Endothelial cell of umbilical vein (primary cell): Measurements from ENCODE around the gene SAMD4B. TPM values are rescaled to one million over a fixed set of nuclear protein-coding genes. Genes with fewer than 3 reads are reported as not detected.

Source experiments
- BruUV-seq: library from RNA; stranded (reverse); fragments of 400-500 nt; replicated peaks from 2 replicates; lab custom pipeline; 2021; lab: Mats Ljungman, UMichigan
- CTCF ChIA-PET: fragments of 300-600, 350-600 bp; sonication (Branson Sonifier 250); formaldehyde crosslinking; loops from one replicate; lab custom pipeline; 2021; ENCODE audit warnings: antibody characterized with exemption, inconsistent platforms; lab: Charles Lee
- POLR2A ChIA-PET: fragments of 300-600, 350-600 bp; sonication (Branson Sonifier 250); formaldehyde crosslinking; loops from one replicate; lab custom pipeline; 2021; ENCODE audit warnings: antibody characterized with exemption, inconsistent platforms; lab: Charles Lee
- DNase-seq: peaks from one replicate; pipeline ENCODE4 v3.0.0-alpha.2; 2011; ENCODE audit warnings: low read depth, low spot score
- FAIRE-seq: peaks from 2 replicates; lab custom pipeline; 2011; peaks lifted over from hg19 to GRCh38; lab: Jason Lieb, UNC
- H2AFZ ChIP-seq: 2 replicates; pipeline ENCODE4 v1.6.0; 2012; ENCODE audit warnings: low read depth, low read length, control low read depth, inconsistent platforms
- H3K27ac ChIP-seq: 2 replicates; pipeline ENCODE4 v1.5.1; 2011; ENCODE audit warnings: low read depth, mild to moderate bottlenecking, control low read depth, low read length, moderate library complexity; ENCODE audit not compliant: insufficient read depth
- H3K27me3 ChIP-seq, 2 experiments: 2 replicates each; pipeline versions ENCODE4 v1.6.0 to v1.6.1; 2011; ENCODE audit warnings: low read length in 2 of 2, mixed read lengths in 1 of 2; ENCODE audit not compliant: control insufficient read depth in 2 of 2, insufficient read depth in 2 of 2
- H3K36me3 ChIP-seq, 2 experiments: 2 replicates in 1 of 2; 3 replicates in 1 of 2; pipeline ENCODE4 v1.5.1; 2011; ENCODE audit warnings: low read length in 2 of 2, mild to moderate bottlenecking in 1 of 2, moderate library complexity in 1 of 2; ENCODE audit not compliant: control insufficient read depth in 2 of 2, insufficient read depth in 2 of 2; ENCODE audit errors: extremely low read depth in 1 of 2
- H3K4me1 ChIP-seq: 3 replicates; pipeline ENCODE4 v1.5.1; 2011; ENCODE audit warnings: mild to moderate bottlenecking, low read length; ENCODE audit not compliant: control insufficient read depth, insufficient read depth; ENCODE audit errors: extremely low read depth
- H3K4me2 ChIP-seq: 2 replicates; pipeline ENCODE4 v1.6.1; 2011; ENCODE audit warnings: low read length, control low read depth, mixed read lengths; ENCODE audit not compliant: insufficient read depth
- H3K4me3 ChIP-seq, 3 experiments: fragments of 200-600 bp in 1 of 3; sonication (generic), shearing (Covaris generic) in 1 of 3; replicated peaks in 1 of 3; 2 replicates each; pipeline ENCODE4 v1.5.1; 2011 to 2016; ENCODE audit warnings: control low read depth in 3 of 3, low read length in 3 of 3, mild to moderate bottlenecking in 2 of 3, inconsistent platforms in 1 of 3, low read depth in 1 of 3, moderate library complexity in 1 of 3; ENCODE audit not compliant: insufficient read depth in 1 of 3
- H3K79me2 ChIP-seq: 2 replicates; pipeline ENCODE4 v1.6.0; 2012; ENCODE audit warnings: low read length, inconsistent platforms; ENCODE audit not compliant: control insufficient read depth, insufficient read depth
- H3K9ac ChIP-seq: replicated peaks from 2 replicates; pipeline ENCODE3; 2011; ENCODE audit warnings: low read length, control low read depth; ENCODE audit not compliant: insufficient read depth; ENCODE audit errors: extremely low read depth
- H3K9me1 ChIP-seq: replicated peaks from 3 replicates; pipeline ENCODE4 v1.6.0; 2011; ENCODE audit warnings: mild to moderate bottlenecking, low read length; ENCODE audit not compliant: control insufficient read depth, insufficient read depth; ENCODE audit errors: extremely low read depth
- H3K9me3 ChIP-seq: replicated peaks from 2 replicates; pipeline ENCODE4 v1.5.1; 2012; ENCODE audit warnings: low read length, inconsistent platforms; ENCODE audit not compliant: control insufficient read depth, insufficient read depth
- H4K20me1 ChIP-seq: replicated peaks from 2 replicates; pipeline ENCODE3; 2011; ENCODE audit warnings: mild to moderate bottlenecking, low read length; ENCODE audit not compliant: control insufficient read depth, insufficient read depth; ENCODE audit errors: extremely low read depth
- CTCF ChIP-seq, 2 donors: IDR thresholded peaks; 1 replicate in 1 of 2; 2 replicates in 1 of 2; pipeline ENCODE4 v1.5.1; 2011; ENCODE audit warnings: low read length in 2 of 2, mild to moderate bottlenecking in 2 of 2, moderate library complexity in 2 of 2, control low read depth in 1 of 2, inconsistent platforms in 1 of 2, low read depth in 1 of 2; ENCODE audit not compliant: insufficient read depth in 1 of 2; ENCODE audit errors: extremely low read depth in 1 of 2
- EZH2 ChIP-seq: IDR thresholded peaks from 2 replicates; pipeline ENCODE4 v1.6.1; 2012; ENCODE audit warnings: borderline replicate concordance, low read depth, mild to moderate bottlenecking, moderate library complexity, low read length, inconsistent platforms; ENCODE audit not compliant: severe bottlenecking
- FOS ChIP-seq: IDR thresholded peaks from 2 replicates; pipeline ENCODE4 v1.6.1; 2011; ENCODE audit warnings: mild to moderate bottlenecking, low read length, moderate library complexity, borderline replicate concordance; ENCODE audit not compliant: insufficient read depth
- GATA2 ChIP-seq: IDR thresholded peaks from 2 replicates; pipeline ENCODE4 v1.7.0; 2011; ENCODE audit warnings: low read depth, mild to moderate bottlenecking, moderate library complexity, mixed read lengths, low read length; ENCODE audit not compliant: insufficient read length, insufficient read depth
- JUN ChIP-seq: IDR thresholded peaks from 2 replicates; pipeline ENCODE4 v1.6.1; 2011; ENCODE audit warnings: borderline replicate concordance, low read depth; ENCODE audit not compliant: insufficient read length, insufficient read depth
- MAX ChIP-seq: IDR thresholded peaks from 2 replicates; pipeline ENCODE4 v1.6.1; 2011; ENCODE audit not compliant: insufficient read depth, insufficient read length
- MYC ChIP-seq: IDR thresholded peaks from one replicate; pipeline ENCODE4 v1.6.1; 2011; ENCODE audit warnings: mild to moderate bottlenecking, low read depth, low read length
- POLR2A ChIP-seq: IDR thresholded peaks from 2 replicates; pipeline ENCODE4 v1.6.1; 2012; ENCODE audit warnings: low read depth, mild to moderate bottlenecking, control low read depth, low read length
- POLR2AphosphoS5 ChIP-seq: IDR thresholded peaks from 2 replicates; pipeline ENCODE4 v1.6.1; 2012; ENCODE audit warnings: low read depth, mild to moderate bottlenecking, control low read depth, low read length, moderate library complexity; ENCODE audit not compliant: insufficient read depth
- dilution Hi-C: fragments of 300-500 bp; cut with MboI; formaldehyde crosslinking; loops from one replicate; pipeline ENCODE4 v1.15.0; 2019; ENCODE audit warnings: low sequenced_read_pairs; ENCODE audit not compliant: extremely low pct_ligation_motif_present
- intact Hi-C: fragments of 100-400 bp; cut with micrococcal nuclease; formaldehyde crosslinking; loops from one replicate; pipeline ENCODE4 v1.10.0; 2022
- polyA plus RNA-seq, 4 experiments: library from polyadenylated mRNA; depleted of rRNA in 3 of 4; stranded (reverse) in 3 of 4; unstranded in 1 of 4; fragments of >200 nt; gene quantifications; 2 replicates each; pipeline versions ENCODE4 v1.2.1 to v1.2.3, GENCODE V29; 2011 to 2012; ENCODE audit warnings: missing spikeins in 1 of 4
- total RNA-seq: library from RNA; stranded (reverse); gene quantifications from 2 replicates; pipeline ENCODE4 v1.2.3, GENCODE V29; 2021

The SAMD4B gene
- total and polyA plus RNA-seq, 2 donors (not counting 3 experiments of a cell fraction or from before 2014, with no cell fraction given) = 82.1 to 84.2 TPM

- no peak for DNase-seq
- H4K20me1 ChIP-seq = no peaks in the 10 kb centered on the region
- H3K4me2 ChIP-seq = no peak overlapping the region
- no peaks in the 10 kb centered on the region for H3K9me3 ChIP-seq
- ChIA-PET POLR2A (no interaction called here), CTCF (interaction anchor here (0.9 to 1.1 kb wide), 3 partner anchors 12 to 23 kb away, joined by 4 read pairs; no protein-coding TSS in a partner anchor)
- H3K27me3 ChIP-seq = no peaks in the 10 kb centered on the region
- H3K9me1 ChIP-seq = no peaks in the 10 kb centered on the region
- no peak for FAIRE-seq
- H3K9ac ChIP-seq = no peak overlapping the region
- dilution Hi-C loops (no loop called here), intact Hi-C loops (no loop called here)
- no peak overlapping the region for H3K4me3 ChIP-seq
- peaks cover 5% of the 10 kb centered on the region for H3K4me1 ChIP-seq
- BruUV-seq = no TSS peak
- H3K27ac ChIP-seq = no peak overlapping the region
- no peak overlapping the region for H2AFZ ChIP-seq
- H3K36me3 ChIP-seq = peaks cover 7 to 55% of the 10 kb centered on the region in 2 experiments
- peaks cover 7% of the 10 kb centered on the region for H3K79me2 ChIP-seq
- no peak for TF ChIP-seq EZH2
- TF ChIP-seq FOS = no peak
- TF ChIP-seq MAX = no peak
- TF ChIP-seq MYC = no peak
- no peak for TF ChIP-seq JUN
- no peak for TF ChIP-seq POLR2A
- TF ChIP-seq CTCF (IDR thresholded peaks at IDR 0.05; ENCODE audit: extremely low read depth in 1 of 2, insufficient read depth in 1 of 2, low read depth in 1 of 2, low read length in 2 of 2) = no peak
- no peak for TF ChIP-seq GATA2
- no peak for TF ChIP-seq POLR2AphosphoS5
Measured at GRCh38 chr19:39385629-39386411, 43.6 kb downstream of the SAMD4B start.
